ENCODE data around the gene B4GALNT4.

DNA sequence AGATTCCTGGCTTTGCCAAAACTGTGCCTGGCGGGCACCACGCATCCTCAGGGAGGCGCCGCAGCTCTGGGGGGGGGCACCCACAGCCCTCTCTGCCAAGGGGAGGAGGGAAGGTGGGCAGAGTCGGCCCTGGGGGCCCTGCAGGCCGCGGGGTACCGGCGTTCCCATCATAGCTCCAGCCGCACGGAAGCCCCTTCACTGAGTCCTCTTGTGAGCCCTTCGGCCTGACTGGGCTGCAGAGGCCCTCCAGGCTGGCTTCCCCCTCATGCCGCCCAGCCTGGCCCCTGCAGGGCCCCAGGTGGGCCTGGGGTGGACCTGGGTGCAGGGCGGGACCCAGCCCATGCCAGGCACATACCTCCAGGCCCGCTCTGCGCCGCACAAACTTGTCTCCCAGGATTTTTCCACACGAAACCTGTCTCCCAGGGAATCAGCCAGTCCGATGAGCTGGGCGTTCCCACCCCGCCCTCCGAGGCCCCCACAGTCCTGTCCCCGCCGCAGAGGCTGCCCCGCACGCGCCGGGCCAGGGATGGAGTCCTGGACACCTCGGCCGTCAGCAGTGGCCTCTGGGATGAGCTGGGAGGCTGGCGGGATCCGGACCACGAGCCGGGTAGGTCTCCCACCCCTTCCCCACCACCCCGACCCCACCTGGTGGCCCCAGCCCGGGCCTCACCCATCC is 22.9 kb downstream of the B4GALNT4 start:
- TF ChIP-seq, protein P1, sequence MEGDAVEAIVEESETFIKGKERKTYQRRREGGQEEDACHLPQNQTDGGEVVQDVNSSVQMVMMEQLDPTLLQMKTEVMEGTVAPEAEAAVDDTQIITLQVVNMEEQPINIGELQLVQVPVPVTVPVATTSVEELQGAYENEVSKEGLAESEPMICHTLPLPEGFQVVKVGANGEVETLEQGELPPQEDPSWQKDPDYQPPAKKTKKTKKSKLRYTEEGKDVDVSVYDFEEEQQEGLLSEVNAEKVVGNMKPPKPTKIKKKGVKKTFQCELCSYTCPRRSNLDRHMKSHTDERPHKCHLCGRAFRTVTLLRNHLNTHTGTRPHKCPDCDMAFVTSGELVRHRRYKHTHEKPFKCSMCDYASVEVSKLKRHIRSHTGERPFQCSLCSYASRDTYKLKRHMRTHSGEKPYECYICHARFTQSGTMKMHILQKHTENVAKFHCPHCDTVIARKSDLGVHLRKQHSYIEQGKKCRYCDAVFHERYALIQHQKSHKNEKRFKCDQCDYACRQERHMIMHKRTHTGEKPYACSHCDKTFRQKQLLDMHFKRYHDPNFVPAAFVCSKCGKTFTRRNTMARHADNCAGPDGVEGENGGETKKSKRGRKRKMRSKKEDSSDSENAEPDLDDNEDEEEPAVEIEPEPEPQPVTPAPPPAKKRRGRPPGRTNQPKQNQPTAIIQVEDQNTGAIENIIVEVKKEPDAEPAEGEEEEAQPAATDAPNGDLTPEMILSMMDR (IDR thresholded peaks at IDR 0.05; ENCODE audit: low read depth, low read length, missing input control): no peak
- TF ChIP-seq, protein P2, sequence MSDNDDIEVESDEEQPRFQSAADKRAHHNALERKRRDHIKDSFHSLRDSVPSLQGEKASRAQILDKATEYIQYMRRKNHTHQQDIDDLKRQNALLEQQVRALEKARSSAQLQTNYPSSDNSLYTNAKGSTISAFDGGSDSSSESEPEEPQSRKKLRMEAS (IDR thresholded peaks at IDR 0.05): no peak
- TF ChIP-seq YY1 (IDR thresholded peaks at IDR 0.05): no peak
